Measurements from ENCODE around the gene NLRP6. TPM values are rescaled to one million over a fixed set of nuclear protein-coding genes. Genes with fewer than 3 reads are reported as not detected.

The NLRP6 gene
- total RNA-seq, 1 experiment from 2014 or later = not detected

DNA sequence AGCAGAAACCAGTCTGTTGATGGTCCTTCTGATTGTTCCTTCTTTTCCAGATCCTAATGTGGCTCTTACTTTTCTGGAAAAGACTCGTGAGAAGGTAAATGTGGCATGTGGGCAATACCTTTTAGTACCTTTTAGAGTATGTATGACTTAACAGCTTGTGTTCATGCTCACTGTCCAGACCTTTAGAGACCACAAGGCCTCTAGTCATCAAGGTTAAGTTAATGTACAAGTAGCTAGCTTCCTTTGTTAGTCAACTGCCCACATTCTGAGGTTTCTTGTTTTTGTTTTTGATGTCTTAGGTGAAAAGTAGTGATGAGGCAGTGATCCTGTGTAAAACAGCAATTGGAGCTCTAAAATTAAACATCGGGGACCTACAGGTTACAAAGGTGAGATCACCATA, 33.8 kb upstream of the NLRP6 start:
- no peaks in the 10 kb centered on the region for H3K9me3 Mint-ChIP-seq (ENCODE audit: unreplicated experiment)
- TF ChIP-seq, protein P1, sequence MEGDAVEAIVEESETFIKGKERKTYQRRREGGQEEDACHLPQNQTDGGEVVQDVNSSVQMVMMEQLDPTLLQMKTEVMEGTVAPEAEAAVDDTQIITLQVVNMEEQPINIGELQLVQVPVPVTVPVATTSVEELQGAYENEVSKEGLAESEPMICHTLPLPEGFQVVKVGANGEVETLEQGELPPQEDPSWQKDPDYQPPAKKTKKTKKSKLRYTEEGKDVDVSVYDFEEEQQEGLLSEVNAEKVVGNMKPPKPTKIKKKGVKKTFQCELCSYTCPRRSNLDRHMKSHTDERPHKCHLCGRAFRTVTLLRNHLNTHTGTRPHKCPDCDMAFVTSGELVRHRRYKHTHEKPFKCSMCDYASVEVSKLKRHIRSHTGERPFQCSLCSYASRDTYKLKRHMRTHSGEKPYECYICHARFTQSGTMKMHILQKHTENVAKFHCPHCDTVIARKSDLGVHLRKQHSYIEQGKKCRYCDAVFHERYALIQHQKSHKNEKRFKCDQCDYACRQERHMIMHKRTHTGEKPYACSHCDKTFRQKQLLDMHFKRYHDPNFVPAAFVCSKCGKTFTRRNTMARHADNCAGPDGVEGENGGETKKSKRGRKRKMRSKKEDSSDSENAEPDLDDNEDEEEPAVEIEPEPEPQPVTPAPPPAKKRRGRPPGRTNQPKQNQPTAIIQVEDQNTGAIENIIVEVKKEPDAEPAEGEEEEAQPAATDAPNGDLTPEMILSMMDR (IDR thresholded peaks at IDR 0.05; ENCODE audit: unreplicated experiment) = no peak
- CTCF ChIA-PET = interaction anchor here (1.9 kb wide), 1 partner anchor 119 kb away, joined by 11 read pairs; no protein-coding TSS in a partner anchor
- H3K4me1 Mint-ChIP-seq (ENCODE audit: insufficient read depth, unreplicated experiment) = peaks cover 6% of the 10 kb centered on the region
- no peak overlapping the region for H3K4me3 Mint-ChIP-seq (ENCODE audit: unreplicated experiment)
- BruUV-seq (replicated peaks) = no TSS peak
- no peak overlapping the region for H3K27ac Mint-ChIP-seq (ENCODE audit: low read depth, unreplicated experiment)
- H3K36me3 Mint-ChIP-seq (ENCODE audit: insufficient read depth, unreplicated experiment) = peaks cover 97% of the 10 kb centered on the region
- no peak for DNase-seq (ENCODE audit: unreplicated experiment)
- intact Hi-C loops (cut with micrococcal nuclease) = no loop called here
- POLR2A ChIA-PET = interaction anchor here (0.7 to 1.4 kb wide), 3 partner anchors 10 to 37 kb away, joined by 3 to 6 read pairs (median 3); partner anchors contain the start of genes BET1L and RIC8A
- H3K27me3 Mint-ChIP-seq (ENCODE audit: insufficient read depth, unreplicated experiment) = no peaks in the 10 kb centered on the region

DNA sequence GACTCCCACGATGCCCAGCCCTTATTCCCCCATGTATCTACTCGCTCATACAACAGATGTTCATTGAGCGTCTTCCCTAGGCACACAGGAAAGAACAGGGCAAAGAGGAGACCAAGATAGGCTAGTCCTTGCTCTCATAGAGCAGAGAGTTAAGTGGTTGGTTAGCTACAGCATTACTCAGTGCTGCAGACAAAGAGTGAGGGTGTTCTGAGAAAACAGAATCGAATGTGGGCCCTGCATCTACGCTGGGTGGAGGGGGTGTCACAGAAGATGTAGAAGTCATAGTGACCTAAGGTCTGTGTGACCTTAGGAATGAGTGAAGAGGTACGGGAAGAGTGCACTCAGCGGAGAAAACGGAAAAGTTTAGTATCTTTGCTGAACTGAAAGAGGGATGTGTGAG, 29.1 kb upstream of the NLRP6 start:
- intact Hi-C loops (cut with micrococcal nuclease) = no loop called here
- no TSS peak for BruUV-seq (replicated peaks)
- DNase-seq (ENCODE audit: unreplicated experiment) = no peak
- Mint-ChIP-seq H3K4me1 (ENCODE audit: insufficient read depth, unreplicated experiment) (no peaks in the 10 kb centered on the region), H3K27me3 (ENCODE audit: insufficient read depth, unreplicated experiment) (no peaks in the 10 kb centered on the region), H3K4me3 (ENCODE audit: unreplicated experiment) (no peak overlapping the region), H3K27ac (ENCODE audit: low read depth, unreplicated experiment) (no peak overlapping the region), H3K9me3 (ENCODE audit: unreplicated experiment) (no peaks in the 10 kb centered on the region), H3K36me3 (ENCODE audit: insufficient read depth, unreplicated experiment) (peaks cover 96% of the 10 kb centered on the region)
- TF ChIP-seq, protein P1 (IDR thresholded peaks at IDR 0.05; ENCODE audit: unreplicated experiment) = no peak
- ChIA-PET CTCF (interaction anchor here (0.7 to 3.5 kb wide), 4 partner anchors 11 to 270 kb away, joined by 3 to 28 read pairs (median 14); partner anchors contain the start of genes PSMD13 and SIRT3), POLR2A (interaction anchor here (0.6 to 1.1 kb wide), 3 partner anchors 12 to 42 kb away, joined by 3 to 5 read pairs (median 4); partner anchors contain the start of genes BET1L and RIC8A)

DNA sequence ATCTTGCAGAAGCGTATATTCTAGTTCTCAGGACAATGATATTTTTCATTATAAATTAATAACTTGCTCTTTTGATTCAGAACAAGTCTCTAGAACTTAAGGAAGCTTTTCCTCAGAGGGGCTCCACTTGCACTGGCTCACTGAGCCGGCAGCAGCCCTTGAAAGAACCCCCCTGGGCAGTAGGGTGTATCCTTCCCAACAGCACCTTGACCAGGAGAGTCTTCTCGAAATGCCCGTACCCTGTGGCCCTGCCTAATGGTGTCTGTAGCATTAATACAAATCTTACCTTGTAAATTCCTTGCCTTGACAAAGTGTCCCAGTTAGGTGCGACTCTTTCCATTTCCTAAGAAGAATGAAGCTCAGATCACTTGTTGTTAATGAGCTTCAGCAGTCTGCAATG, 27.9 kb upstream of the NLRP6 start:
- no peak overlapping the region for H3K4me3 Mint-ChIP-seq (ENCODE audit: unreplicated experiment)
- TF ChIP-seq, protein P1 (IDR thresholded peaks at IDR 0.05; ENCODE audit: unreplicated experiment) = no peak
- DNase-seq (ENCODE audit: unreplicated experiment) = no peak
- H3K9me3 Mint-ChIP-seq (ENCODE audit: unreplicated experiment) = no peaks in the 10 kb centered on the region
- BruUV-seq (replicated peaks) = no TSS peak
- POLR2A ChIA-PET = interaction anchor here (0.6 to 2.8 kb wide), 6 partner anchors 11 to 106 kb away, joined by 3 to 12 read pairs (median 6); partner anchors contain the start of genes BET1L, IFITM2, PSMD13 and RIC8A
- H3K4me1 Mint-ChIP-seq (ENCODE audit: insufficient read depth, unreplicated experiment) = no peaks in the 10 kb centered on the region
- H3K27me3 Mint-ChIP-seq (ENCODE audit: insufficient read depth, unreplicated experiment) = peaks cover under 1% of the 10 kb centered on the region
- H3K36me3 Mint-ChIP-seq (ENCODE audit: insufficient read depth, unreplicated experiment) = peaks cover 86% of the 10 kb centered on the region
- H3K27ac Mint-ChIP-seq (ENCODE audit: low read depth, unreplicated experiment) = no peak overlapping the region
- CTCF ChIA-PET = interaction anchor here (0.6 to 3.5 kb wide), 24 partner anchors 8 to 284 kb away, joined by 3 to 28 read pairs (median 4); partner anchors contain the start of genes NLRP6, PSMD13 and SIRT3
- intact Hi-C loops (cut with micrococcal nuclease) = loop anchor here (2.0 to 5.0 kb wide), 2 partner anchors 57 to 113 kb away; partner anchors contain the start of gene IFITM2

DNA sequence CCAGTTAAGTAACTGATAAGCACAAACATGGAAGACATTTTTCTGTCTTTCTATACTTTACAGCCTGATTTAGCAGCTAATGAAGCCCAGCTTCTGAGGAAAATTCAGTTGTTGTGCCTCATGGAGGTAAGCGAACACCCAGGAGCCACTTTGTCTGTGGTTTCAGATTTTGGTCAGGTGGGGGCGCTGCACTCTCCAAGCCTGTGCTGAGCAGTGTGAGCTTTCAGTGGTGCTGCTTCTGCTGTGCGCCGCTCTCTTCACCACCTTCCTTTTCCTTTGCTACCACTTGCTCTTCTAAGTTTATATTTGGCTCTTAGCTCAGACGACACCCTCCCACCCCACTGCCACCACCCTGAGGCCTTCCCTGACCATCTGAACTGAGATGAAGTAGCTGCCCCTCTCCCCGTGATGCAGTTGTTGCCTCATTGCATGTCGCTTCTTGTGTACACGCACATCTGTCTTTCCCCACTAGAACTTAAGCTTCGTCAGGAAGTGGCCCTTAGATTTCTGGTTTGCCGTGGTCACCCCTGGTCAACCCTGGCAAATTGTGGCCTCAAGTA, 27.4 kb upstream of the NLRP6 start:
- no peaks in the 10 kb centered on the region for H3K4me1 Mint-ChIP-seq (ENCODE audit: insufficient read depth, unreplicated experiment)
- peak; percentile 57 for DNase-seq (ENCODE audit: unreplicated experiment)
- CTCF ChIA-PET = interaction anchor here (0.6 to 3.5 kb wide), 24 partner anchors 9 to 222 kb away, joined by 3 to 28 read pairs (median 4); partner anchors contain the start of genes NLRP6, PSMD13 and SIRT3
- POLR2A ChIA-PET = interaction anchor here (0.6 to 2.8 kb wide), 6 partner anchors 11 to 106 kb away, joined by 3 to 12 read pairs (median 6); partner anchors contain the start of genes BET1L, IFITM2, PSMD13 and RIC8A
- intact Hi-C loops (cut with micrococcal nuclease) = loop anchor here (2.0 to 5.0 kb wide), 2 partner anchors 56 to 112 kb away; partner anchors contain the start of gene IFITM2
- BruUV-seq (replicated peaks) = no TSS peak
- H3K27ac Mint-ChIP-seq (ENCODE audit: low read depth, unreplicated experiment) = no peak overlapping the region
- H3K9me3 Mint-ChIP-seq (ENCODE audit: unreplicated experiment) = no peaks in the 10 kb centered on the region
- H3K36me3 Mint-ChIP-seq (ENCODE audit: insufficient read depth, unreplicated experiment) = peaks cover 80% of the 10 kb centered on the region
- no peak overlapping the region for H3K4me3 Mint-ChIP-seq (ENCODE audit: unreplicated experiment)
- TF ChIP-seq, protein P1 (IDR thresholded peaks at IDR 0.05; ENCODE audit: unreplicated experiment) = peak; percentile 69
- H3K27me3 Mint-ChIP-seq (ENCODE audit: insufficient read depth, unreplicated experiment) = peaks cover 6% of the 10 kb centered on the region
